OCI-LY3 (cell line): ENCODE measurements around the gene GUCY1A2.
"Not testable (repeated sequence)": the region's sequence is repeated elsewhere in the genome, so short reads cannot be mapped to it uniquely, and the experiment has no call there.

ENCODE experiments used
- H2AFZ ChIP-seq: fragments of 200-600, 300-600 bp; shearing (Covaris generic); 2 replicates; pipeline ENCODE4 v1.6.0; 2014; ENCODE audit warnings: antibody characterized with exemption, low read depth, low read length
- H3K27ac ChIP-seq: fragments of 200-600, 300-600 bp; sonication (generic); 2 replicates; pipeline ENCODE4 v1.5.1; 2014; ENCODE audit warnings: mild to moderate bottlenecking, low read length, moderate library complexity, mixed read lengths
- H3K27me3 ChIP-seq: fragments of 200-600, 300-600 bp; sonication (generic); 2 replicates; pipeline ENCODE4 v1.6.1; 2014; ENCODE audit warnings: low read depth, low read length, mixed read lengths
- H3K36me3 ChIP-seq: fragments of 200-600, 300-600 bp; sonication (generic); replicated peaks from 2 replicates; pipeline ENCODE3; 2014; ENCODE audit warnings: low read depth, low read length, mixed read lengths
- H3K4me1 ChIP-seq: fragments of 300-600, 200-600 bp; sonication (generic); 2 replicates; pipeline ENCODE4 v1.6.1; 2014; ENCODE audit warnings: low read length, mixed read lengths
- H3K4me2 ChIP-seq: fragments of 200-600, 300-600 bp; sonication (generic); 2 replicates; pipeline ENCODE4 v1.6.1; 2014; ENCODE audit warnings: low read length, mixed read lengths
- H3K4me3 ChIP-seq: fragments of 300-600, 200-600 bp; sonication (generic); 2 replicates; pipeline ENCODE4 v1.5.1; 2014; ENCODE audit warnings: antibody characterized with exemption, mild to moderate bottlenecking, low read length, moderate library complexity
- H3K79me2 ChIP-seq: fragments of 300-600, 200-600 bp; shearing (Covaris generic); 2 replicates; pipeline ENCODE4 v1.6.1; 2014; ENCODE audit warnings: mild to moderate bottlenecking, low read length, mixed read lengths
- H3K9ac ChIP-seq: fragments of 300-600, 200-600 bp; shearing (Covaris generic); 2 replicates; pipeline ENCODE4 v1.6.0; 2014; ENCODE audit warnings: mild to moderate bottlenecking, low read length, moderate library complexity
- H3K9me3 ChIP-seq: fragments of 200-600, 300-600 bp; shearing (Covaris generic); 2 replicates; pipeline ENCODE4 v1.6.1; 2014; ENCODE audit warnings: low read length, mixed read lengths; ENCODE audit not compliant: insufficient read depth
- H4K20me1 ChIP-seq: fragments of 200-600, 300-600 bp; sonication (generic); 2 replicates; pipeline ENCODE4 v1.6.1; 2016; ENCODE audit warnings: low read length, mixed read lengths; ENCODE audit not compliant: insufficient read depth
- CTCF ChIP-seq: fragments of 200-600, 300-600 bp; sonication (generic); IDR thresholded peaks from 2 replicates; pipeline ENCODE4 v1.5.1; 2014; ENCODE audit warnings: antibody characterized with exemption, low read length, low read depth
- EZH2phosphoT487 ChIP-seq: fragments of 200-600 bp; shearing (Covaris generic); IDR thresholded peaks from 2 replicates; pipeline ENCODE4 v1.6.1; 2018; ENCODE audit warnings: antibody characterized with exemption, mixed run types, low read depth

GUCY1A2 gene

DNA sequence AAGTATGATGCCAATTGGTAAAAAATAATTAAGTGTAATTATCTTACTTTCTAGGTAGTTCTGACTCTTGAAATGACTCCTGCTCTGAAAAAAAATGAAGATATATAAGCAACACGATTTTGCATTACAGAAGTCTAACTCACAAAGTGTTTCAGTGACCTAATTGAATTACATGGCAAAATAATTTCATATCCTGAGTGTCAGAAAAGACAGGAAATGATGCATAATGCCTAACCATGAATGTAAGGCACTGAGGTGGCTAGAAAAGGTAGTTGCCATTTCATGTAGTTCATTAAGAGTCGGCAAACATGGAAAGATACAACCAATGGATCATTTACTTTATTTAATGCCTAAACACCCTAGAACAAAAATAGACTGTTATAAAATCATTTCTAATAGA is 113.5 kb downstream of the GUCY1A2 start:
- Histone ChIP-seq H2AFZ (no peak overlapping the region), H3K9ac (no peak overlapping the region), H3K36me3 (no peaks in the 10 kb centered on the region), H3K9me3 (no peaks in the 10 kb centered on the region), H3K79me2 (no peaks in the 10 kb centered on the region), H3K4me2 (no peak overlapping the region), H3K4me3 (no peak overlapping the region), H3K27ac (no peak overlapping the region), H3K4me1 (no peaks in the 10 kb centered on the region), H3K27me3 (no peaks in the 10 kb centered on the region), H4K20me1 (no peaks in the 10 kb centered on the region)
- TF ChIP-seq EZH2phosphoT487, result no peak
- TF ChIP-seq CTCF, result no peak

GRCh38 chr11:106889718-106890117 is 128.6 kb downstream of the GUCY1A2 start:
- Histone ChIP-seq H3K9me3 (no peaks in the 10 kb centered on the region), H3K4me1 (no peaks in the 10 kb centered on the region), H3K4me2 (no peak overlapping the region), H3K79me2 (no peaks in the 10 kb centered on the region), H3K27me3 (no peaks in the 10 kb centered on the region), H2AFZ (no peak overlapping the region), H4K20me1 (no peaks in the 10 kb centered on the region), H3K9ac (no peak overlapping the region), H3K4me3 (no peak overlapping the region), H3K27ac (no peak overlapping the region), H3K36me3 (no peaks in the 10 kb centered on the region)
- no peak for TF ChIP-seq EZH2phosphoT487

DNA sequence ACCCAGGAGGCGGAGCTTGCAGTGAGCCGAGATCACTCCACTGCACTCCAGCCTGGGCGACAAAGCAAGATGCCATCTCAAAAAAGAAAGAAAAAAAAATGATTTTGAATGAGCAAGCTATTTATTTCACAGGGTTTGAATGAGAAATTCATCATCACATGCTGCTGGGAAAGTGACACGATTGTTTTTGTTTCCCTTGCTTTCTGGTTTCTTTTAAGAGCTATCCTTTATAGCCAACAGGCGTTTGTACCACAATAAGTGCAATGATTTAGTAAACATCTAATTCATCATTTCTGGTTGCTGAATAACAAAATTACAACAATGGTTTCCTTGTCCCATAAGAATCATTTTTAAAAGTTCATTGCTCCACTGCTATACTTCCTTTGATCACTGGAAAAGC is 129.9 kb downstream of the GUCY1A2 start:
- Histone ChIP-seq H4K20me1 (no peaks in the 10 kb centered on the region), H3K4me3 (no peak overlapping the region), H3K27me3 (no peaks in the 10 kb centered on the region), H3K9me3 (no peaks in the 10 kb centered on the region), H3K79me2 (no peaks in the 10 kb centered on the region), H3K9ac (no peak overlapping the region), H3K36me3 (no peaks in the 10 kb centered on the region), H2AFZ (no peak overlapping the region), H3K4me1 (no peaks in the 10 kb centered on the region), H3K27ac (no peak overlapping the region), H3K4me2 (no peak overlapping the region)
- TF ChIP-seq CTCF, result no peak
- no peak for TF ChIP-seq EZH2phosphoT487

DNA sequence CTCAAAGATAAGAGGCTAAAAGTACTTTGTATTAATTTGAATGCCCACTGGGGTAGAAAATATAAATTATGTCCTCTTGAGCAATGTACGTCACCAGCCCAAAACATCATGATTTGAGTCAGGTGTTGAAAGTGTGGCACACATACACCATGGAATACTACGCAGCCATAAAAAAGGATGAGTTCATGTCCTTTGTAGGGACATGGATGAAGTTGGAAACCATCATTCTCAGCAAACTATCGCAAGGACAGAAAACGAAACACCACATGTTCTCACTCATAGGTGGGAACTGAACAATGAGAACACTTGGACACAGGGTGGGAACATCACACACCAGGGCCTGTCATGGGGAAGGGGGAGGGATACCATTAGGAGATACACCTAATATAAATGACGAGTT is 134.6 kb downstream of the GUCY1A2 start:
- not testable (repeated sequence) for H3K4me2 ChIP-seq, H3K79me2 ChIP-seq, H3K4me1 ChIP-seq, H3K4me3 ChIP-seq, H2AFZ ChIP-seq, H3K36me3 ChIP-seq, H4K20me1 ChIP-seq, H3K9me3 ChIP-seq, H3K9ac ChIP-seq, H3K27me3 ChIP-seq, H3K27ac ChIP-seq

DNA sequence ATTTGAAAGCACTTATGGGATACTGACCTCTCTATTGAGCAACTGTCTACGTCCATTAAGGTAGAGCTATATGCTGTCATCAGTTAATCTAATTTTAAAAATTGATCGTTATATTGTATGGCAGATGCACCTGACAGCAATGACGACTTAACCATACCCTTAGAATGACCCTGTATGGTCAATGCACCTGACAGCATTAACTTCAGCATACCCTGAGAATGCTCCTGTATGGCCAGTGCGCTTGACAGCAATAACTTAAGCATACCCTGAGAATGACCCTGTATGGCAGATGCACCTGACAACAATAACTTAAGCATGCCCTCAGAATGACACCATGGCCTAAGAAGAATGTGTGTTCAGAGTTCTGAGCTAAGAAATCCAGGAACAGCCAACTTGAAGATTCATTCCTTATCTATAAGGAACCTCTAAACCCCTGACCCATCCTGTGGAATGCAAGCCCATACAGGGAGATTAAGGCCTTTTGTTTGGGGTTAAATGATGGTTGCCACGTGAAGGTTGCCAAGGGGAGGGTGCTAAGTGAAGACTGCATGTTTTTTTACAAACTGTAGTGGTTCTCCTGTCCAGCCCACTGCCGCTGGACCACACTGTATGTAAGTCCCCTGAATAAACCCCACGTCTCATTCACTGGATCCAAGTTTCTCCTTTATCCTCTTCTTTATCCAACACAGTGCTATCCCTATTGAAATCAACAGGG is 138.3 kb downstream of the GUCY1A2 start:
- Histone ChIP-seq H3K9me3 (no peaks in the 10 kb centered on the region), H4K20me1 (no peaks in the 10 kb centered on the region), H3K27ac (no peak overlapping the region), H3K9ac (no peak overlapping the region), H3K36me3 (no peaks in the 10 kb centered on the region), H2AFZ (no peak overlapping the region), H3K4me3 (no peak overlapping the region), H3K4me1 (no peaks in the 10 kb centered on the region), H3K79me2 (no peaks in the 10 kb centered on the region), H3K4me2 (no peak overlapping the region), H3K27me3 (no peaks in the 10 kb centered on the region)
- no peak for TF ChIP-seq EZH2phosphoT487
- TF ChIP-seq CTCF, result no peak
